SK-N-SH (cell line): ENCODE measurements around the gene METTL24. TPM values are rescaled to one million over a fixed set of nuclear protein-coding genes. Genes with fewer than 3 reads are reported as not detected.

ENCODE experiments used
- CTCF ChIA-PET: fragments of 300-600, 350-600 bp; formaldehyde crosslinking; extraction: SDS; loops from one replicate; lab custom pipeline; 2021; lab: Yijun Ruan, JAX
- POLR2A ChIA-PET: fragments of 350-600 bp; sonication (Branson Sonifier 250); formaldehyde crosslinking; extraction: SDS; loops from one replicate; lab custom pipeline; 2020; ENCODE audit warnings: antibody characterized with exemption, inconsistent platforms; lab: Yijun Ruan, JAX
- DNase-seq: peaks from one replicate; pipeline ENCODE4 v3.0.0; 2012
- H2AFZ ChIP-seq: fragments of 200-600 bp; sonication (generic); 2 replicates; pipeline ENCODE4 v1.8.1; 2016; ENCODE audit warnings: antibody characterized with exemption, mild to moderate bottlenecking, low read depth
- H3F3A ChIP-seq: fragments of 200-600 bp; sonication (generic); replicated peaks from 2 replicates; pipeline ENCODE3; 2016; ENCODE audit warnings: antibody characterized with exemption, mild to moderate bottlenecking; ENCODE audit not compliant: insufficient read depth
- H3K27ac ChIP-seq, 2 experiments: fragments of 200-500 bp in 1 of 2; fragments of 200-600 bp in 1 of 2; sonication (Bioruptor generic) in 1 of 2; sonication (generic), shearing (Covaris generic) in 1 of 2; 2 replicates each; pipeline versions ENCODE4 v1.5.1 to v1.6.1; 2014 to 2016; ENCODE audit warnings: low read depth in 2 of 2, inconsistent platforms in 1 of 2, low read length in 1 of 2, mild to moderate bottlenecking in 1 of 2, mixed read lengths in 1 of 2
- H3K27me3 ChIP-seq: fragments of 200-600 bp; sonication (generic), shearing (Covaris generic); 2 replicates; pipeline ENCODE4 v1.6.1; 2016; ENCODE audit warnings: mixed run types; ENCODE audit not compliant: insufficient read depth
- H3K36me3 ChIP-seq, 2 experiments: fragments of 200-500 bp in 1 of 2; fragments of 200-600 bp in 1 of 2; sonication (Bioruptor generic) in 1 of 2; sonication (generic) in 1 of 2; replicated peaks in 1 of 2; 2 replicates each; pipeline versions ENCODE3 to v1.5.1; 2014 to 2016; ENCODE audit warnings: low read length in 1 of 2, mild to moderate bottlenecking in 1 of 2; ENCODE audit not compliant: insufficient read depth in 2 of 2, control insufficient read depth in 1 of 2
- H3K4me1 ChIP-seq, 2 experiments: fragments of 200-500 bp in 1 of 2; fragments of 200-600 bp in 1 of 2; sonication (Bioruptor generic) in 1 of 2; sonication (generic), shearing (Covaris generic) in 1 of 2; 2 replicates each; pipeline versions ENCODE4 v1.5.1 to v1.6.1; 2014 to 2016; ENCODE audit warnings: low read depth in 1 of 2, low read length in 1 of 2, mixed run types in 1 of 2; ENCODE audit not compliant: insufficient read depth in 2 of 2, control insufficient read depth in 1 of 2
- H3K4me2 ChIP-seq: fragments of 200-600 bp; sonication (generic), shearing (Covaris generic); 2 replicates; pipeline ENCODE4 v1.6.1; 2017; ENCODE audit warnings: mixed run types
- H3K4me3 ChIP-seq, 2 experiments: fragments of 200-500 bp in 1 of 2; fragments of 200-600 bp in 1 of 2; sonication (Bioruptor generic) in 1 of 2; sonication (generic), shearing (Covaris generic) in 1 of 2; 2 replicates each; pipeline versions ENCODE4 v1.5.1 to v1.8.1; 2014 to 2016; ENCODE audit warnings: low read depth in 2 of 2, inconsistent platforms in 1 of 2, low read length in 1 of 2, mild to moderate bottlenecking in 1 of 2, mixed read lengths in 1 of 2, moderate library complexity in 1 of 2
- H3K79me2 ChIP-seq: fragments of 200-600 bp; sonication (generic); 2 replicates; pipeline ENCODE4 v1.8.1; 2017; ENCODE audit warnings: mild to moderate bottlenecking; ENCODE audit not compliant: insufficient read depth
- H3K9ac ChIP-seq: fragments of 200-600 bp; sonication (generic); 2 replicates; pipeline ENCODE4 v1.6.1; 2017; ENCODE audit warnings: mixed run types
- H3K9me2 ChIP-seq: fragments of 200-600 bp; sonication (generic); 2 replicates; pipeline ENCODE4 v1.6.1; 2017; ENCODE audit warnings: mixed run types
- H3K9me3 ChIP-seq: fragments of 200-600 bp; sonication (generic); 2 replicates; pipeline ENCODE4 v1.6.1; 2017; ENCODE audit warnings: mixed run types, mild to moderate bottlenecking, moderate library complexity
- H4K20me1 ChIP-seq: fragments of 200-600 bp; sonication (generic); 2 replicates; pipeline ENCODE4 v1.6.1; 2017; ENCODE audit warnings: mild to moderate bottlenecking, mixed run types; ENCODE audit not compliant: insufficient read depth
- ELF1 ChIP-seq: IDR thresholded peaks from 2 replicates; pipeline ENCODE4 v1.4.0; 2012
- EZH2phosphoT487 ChIP-seq: fragments of 200-600 bp; sonication (generic); IDR thresholded peaks from 2 replicates; pipeline ENCODE4 v1.6.1; 2017; ENCODE audit warnings: low read depth, mixed run types, mild to moderate bottlenecking, antibody characterized with exemption, moderate library complexity, borderline replicate concordance
- FOSL2 ChIP-seq: IDR thresholded peaks from 2 replicates; pipeline ENCODE4 v1.4.0; 2012; ENCODE audit warnings: low read depth, mild to moderate bottlenecking, moderate library complexity, borderline replicate concordance
- GABPA ChIP-seq: IDR thresholded peaks from 2 replicates; pipeline ENCODE4 v1.4.0; 2012; ENCODE audit warnings: low read depth, mild to moderate bottlenecking
- MAX ChIP-seq: IDR thresholded peaks from 2 replicates; pipeline ENCODE4 v1.4.0; 2012; ENCODE audit warnings: low read depth
- MXI1 ChIP-seq: IDR thresholded peaks from 2 replicates; pipeline ENCODE4 v1.6.1; 2012; ENCODE audit warnings: mild to moderate bottlenecking, low read depth, low read length, improper control_type of control experiment
- NFIC ChIP-seq: IDR thresholded peaks from 2 replicates; pipeline ENCODE4 v1.4.0; 2012; ENCODE audit warnings: borderline replicate concordance
- PBX3 ChIP-seq: IDR thresholded peaks from 2 replicates; pipeline ENCODE4; 2012
- RCOR1 ChIP-seq: fragments of 150-350 bp; IDR thresholded peaks from 2 replicates; pipeline ENCODE4 v1.6.1; 2017; ENCODE audit warnings: antibody characterized with exemption, low read length
- REST ChIP-seq: IDR thresholded peaks from 2 replicates; pipeline ENCODE4 v1.6.1; 2012; ENCODE audit warnings: mild to moderate bottlenecking, low read depth, low read length, moderate library complexity
- RFX5 ChIP-seq: IDR thresholded peaks from 2 replicates; pipeline ENCODE4 v1.6.1; 2012; ENCODE audit warnings: mild to moderate bottlenecking, improper control_type of control experiment, low read length
- RXRA ChIP-seq: IDR thresholded peaks from 2 replicates; pipeline ENCODE4 v1.4.0; 2012; ENCODE audit warnings: low read depth, mild to moderate bottlenecking, borderline replicate concordance
- SMC3 ChIP-seq: IDR thresholded peaks from 2 replicates; pipeline ENCODE4 v1.6.1; 2012; ENCODE audit warnings: low read depth, low read length, improper control_type of control experiment
- TCF12 ChIP-seq: IDR thresholded peaks from 2 replicates; pipeline ENCODE4 v1.4.0; 2012
- TEAD4 ChIP-seq: IDR thresholded peaks from 2 replicates; pipeline ENCODE4 v1.4.0; 2012; ENCODE audit warnings: mild to moderate bottlenecking, borderline replicate concordance; ENCODE audit not compliant: insufficient read depth
- YY1 ChIP-seq: IDR thresholded peaks from 2 replicates; pipeline ENCODE4 v1.4.0; 2012; ENCODE audit warnings: low read depth, mild to moderate bottlenecking
- WGBS: methylation state at CpG from one replicate; pipeline ENCODE4 v1.1.6; 2017; ENCODE audit warnings: low lambda C conversion rate; 5-methylcytosine and 5-hydroxymethylcytosine counted together
- polyA plus RNA-seq, 3 experiments: library from polyadenylated mRNA; depleted of rRNA; stranded (reverse); fragments of >200 nt; gene quantifications; 2 replicates each; pipeline ENCODE4 v1.2.3, GENCODE V29; 2012
- TF ChIP-seq, protein P1 (sequence below): fragments of 150-350 bp; IDR thresholded peaks from 2 replicates; pipeline ENCODE4 v1.6.1; 2017; ENCODE audit warnings: antibody characterized with exemption, low read length, low read depth, borderline replicate concordance
- TF ChIP-seq, protein P2 (sequence below): IDR thresholded peaks from 2 replicates; pipeline ENCODE4 v1.4.0; 2012; ENCODE audit warnings: low read depth, borderline replicate concordance

Gene METTL24
- polyA plus RNA-seq, 1 of the 3 experiments (the other 2 are of a cell fraction), result not detected

DNA sequence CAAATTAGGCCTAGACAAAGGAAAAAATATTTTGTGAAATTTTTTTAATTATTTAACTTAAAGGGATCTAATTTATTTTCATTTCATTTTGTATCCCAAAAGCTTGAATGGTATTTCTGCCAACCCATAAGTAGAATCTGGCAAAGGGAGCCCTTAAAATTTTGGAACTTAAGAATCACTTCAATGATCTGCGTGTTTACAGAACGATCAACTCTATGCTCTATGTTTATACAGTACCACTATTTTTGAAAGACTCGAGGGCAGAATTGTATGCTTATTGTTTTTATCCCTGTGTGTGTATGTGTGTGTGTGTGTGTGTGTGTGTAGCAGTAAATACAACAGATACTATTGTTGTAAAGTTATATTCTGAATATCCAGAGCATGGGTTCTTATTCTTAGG is 39.2 kb downstream of the METTL24 start:
- Histone ChIP-seq H3K79me2 (no peaks in the 10 kb centered on the region), H3K4me3 (no peak overlapping the region), H3K9me3 (no peaks in the 10 kb centered on the region), H3K27ac (no peak overlapping the region), H2AFZ (no peak overlapping the region), H3K36me3 (no peaks in the 10 kb centered on the region), H3K9ac (no peak overlapping the region), H3K27me3 (no peaks in the 10 kb centered on the region; the same call in 1 of the 2 replicates), H4K20me1 (no peaks in the 10 kb centered on the region), H3K4me1 (no peaks in the 10 kb centered on the region; a peak in 1 of 4 replicates), H3F3A (no peaks in the 10 kb centered on the region), H3K9me2 (no peaks in the 10 kb centered on the region), H3K4me2 (no peak overlapping the region)
- POLR2A ChIA-PET, result no interaction called here
- no peak for DNase-seq
- 64% methylated on average over 3 of the region's 3 CpGs for WGBS
- TF ChIP-seq GABPA (no peak), TCF12 (no peak), FOSL2 (no peak), RFX5 (no peak), EZH2phosphoT487 (no peak), NFIC (no peak), SMC3 (no peak), RCOR1 (no peak), YY1 (no peak), PBX3 (no peak), MXI1 (no peak), TEAD4 (no peak), RXRA (no peak), MAX (no peak), ELF1 (no peak), REST (no peak)
- TF ChIP-seq, protein P1, sequence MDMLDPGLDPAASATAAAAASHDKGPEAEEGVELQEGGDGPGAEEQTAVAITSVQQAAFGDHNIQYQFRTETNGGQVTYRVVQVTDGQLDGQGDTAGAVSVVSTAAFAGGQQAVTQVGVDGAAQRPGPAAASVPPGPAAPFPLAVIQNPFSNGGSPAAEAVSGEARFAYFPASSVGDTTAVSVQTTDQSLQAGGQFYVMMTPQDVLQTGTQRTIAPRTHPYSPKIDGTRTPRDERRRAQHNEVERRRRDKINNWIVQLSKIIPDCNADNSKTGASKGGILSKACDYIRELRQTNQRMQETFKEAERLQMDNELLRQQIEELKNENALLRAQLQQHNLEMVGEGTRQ, result no peak
- TF ChIP-seq, protein P2, sequence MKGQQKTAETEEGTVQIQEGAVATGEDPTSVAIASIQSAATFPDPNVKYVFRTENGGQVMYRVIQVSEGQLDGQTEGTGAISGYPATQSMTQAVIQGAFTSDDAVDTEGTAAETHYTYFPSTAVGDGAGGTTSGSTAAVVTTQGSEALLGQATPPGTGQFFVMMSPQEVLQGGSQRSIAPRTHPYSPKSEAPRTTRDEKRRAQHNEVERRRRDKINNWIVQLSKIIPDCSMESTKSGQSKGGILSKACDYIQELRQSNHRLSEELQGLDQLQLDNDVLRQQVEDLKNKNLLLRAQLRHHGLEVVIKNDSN, result no peak
- CTCF ChIA-PET, result interaction anchor here (1.7 kb wide), 1 partner anchor 23 kb away, joined by 4 read pairs; no protein-coding TSS in a partner anchor
